Coronary artery (tissue), 2 donors: Measurements from ENCODE around the gene FCER1G.

ENCODE experiments used
- DNase-seq: peaks from one replicate; pipeline ENCODE4 v3.0.0-alpha.2; 2017; ENCODE audit warnings: low spot score
- H3K27ac ChIP-seq, 2 donors: fragments of 200-600 bp; sonication (generic); one replicate each; pipeline ENCODE4 v1.5.1; 2016 to 2019
- H3K4me3 ChIP-seq: fragments of 200-600 bp; sonication (generic); 2 replicates; pipeline ENCODE4 v1.5.1; 2016; ENCODE audit warnings: mild to moderate bottlenecking, moderate library complexity
- CTCF ChIP-seq: fragments of 200-600 bp; sonication (generic); IDR thresholded peaks from one replicate; pipeline ENCODE4 v1.5.1; 2019; ENCODE audit warnings: antibody characterized with exemption

Gene FCER1G

GRCh38 chr1:161259765-161260164 is 44.7 kb downstream of the FCER1G start:
- Histone ChIP-seq H3K27ac (no peak overlapping the region), H3K4me3 (peak overlapping the region; percentile 70)
- no peak for DNase-seq
- no peak for TF ChIP-seq CTCF

- no peak for DNase-seq
- TF ChIP-seq CTCF, result no peak
- Histone ChIP-seq H3K4me3 (no peak overlapping the region), H3K27ac (no peak overlapping the region)
These were observed 45.5 kb downstream of the FCER1G start for GRCh38 chr1:161260376-161261260.

- no peak for DNase-seq
- Histone ChIP-seq H3K4me3 (no peak overlapping the region), H3K27ac (no peak overlapping the region)
- TF ChIP-seq CTCF, result no peak
These were observed 46.5 kb downstream of the FCER1G start for GRCh38 chr1:161261261-161262235.

GRCh38 chr1:161265305-161265704 is 50.2 kb downstream of the FCER1G start:
- DNase-seq, result no peak
- Histone ChIP-seq H3K4me3 (no peak overlapping the region), H3K27ac (no peak overlapping the region)
- no peak for TF ChIP-seq CTCF

- Histone ChIP-seq H3K27ac (peak overlapping the region in 1 of 2 donors; percentile 41), H3K4me3 (no peak overlapping the region)
- TF ChIP-seq CTCF, result no peak
- DNase-seq, result no peak
These were observed 51.1 kb downstream of the FCER1G start for GRCh38 chr1:161266202-161266601.

- H3K4me3 ChIP-seq, result no peak overlapping the region
- no peak for DNase-seq
- no peak for TF ChIP-seq CTCF
- no peak overlapping the region for H3K27ac ChIP-seq
These were observed 51.7 kb downstream of the FCER1G start for GRCh38 chr1:161266836-161267235.
